Cardiac septum (tissue), 1 donor: ENCODE results near the gene OXSM. TPM values are rescaled to one million over a fixed set of nuclear protein-coding genes. Genes with fewer than 3 reads are reported as not detected.

Source experiments
- DNase-seq: peaks from one replicate; pipeline ENCODE4 v3.0.0-alpha.2; 2020; ENCODE audit warnings: low spot score
- intact Hi-C: fragments of 100-400 bp; cut with DNase I; formaldehyde crosslinking; loops from one replicate; pipeline ENCODE4 v1.14.0; 2022
- total RNA-seq: library from RNA; stranded (reverse); fragmentation: NEBNext Ultra II Directional; extraction: Animal tissue kit (Norgen Biotek cat#: 25700); gene quantifications from one replicate; pipeline ENCODE4 v1.2.1, GENCODE V29; 2021
- donor health status: DM: no; HTN: no; CAD: no.

The OXSM gene
- total RNA-seq, 1 donor from 2014 or later: 11.0 TPM

DNA sequence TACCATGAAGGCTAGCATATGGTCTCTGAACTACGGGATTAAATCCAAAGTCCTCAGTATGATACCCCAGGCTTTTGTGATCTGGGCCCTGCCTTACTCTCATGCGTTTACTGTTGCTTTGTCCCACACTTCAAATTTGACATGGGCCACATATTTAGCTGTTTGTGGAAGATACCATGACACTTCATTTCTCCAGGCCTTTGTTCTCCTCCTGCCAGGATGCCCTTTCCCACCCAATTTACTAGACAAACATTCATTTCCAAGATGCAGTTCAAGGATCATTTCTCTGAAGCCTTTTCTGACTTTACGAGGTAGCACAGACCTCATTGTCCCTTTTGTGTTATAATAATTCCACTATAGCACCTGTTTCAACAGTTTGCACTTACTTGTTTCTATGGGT lies 2.2 kb upstream of the OXSM start:
- intact Hi-C loops: loop anchor here (5.0 to 10.0 kb wide), 2 partner anchors 325 to 333 kb away; no protein-coding TSS in a partner anchor
- no peak for DNase-seq

DNA sequence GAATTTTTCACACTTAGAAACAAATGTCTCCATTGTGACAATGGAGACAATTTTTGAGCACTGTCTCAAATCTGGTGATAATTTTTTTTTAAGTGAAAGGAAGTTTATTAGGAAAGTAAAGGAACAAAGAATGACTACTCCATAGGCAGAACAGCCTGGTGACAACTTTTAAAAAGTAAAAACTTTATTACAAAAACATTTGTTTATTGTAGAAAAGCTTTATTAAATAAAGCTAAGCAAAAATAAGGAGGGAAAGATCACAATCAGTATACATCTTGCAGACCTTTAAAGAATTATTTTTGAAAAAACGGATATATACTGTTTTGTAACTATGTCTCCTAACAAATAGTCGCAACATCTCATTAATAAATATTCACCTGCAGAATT lies 688 bp upstream of the OXSM start:
- no peak for DNase-seq
- intact Hi-C loops: loop anchor here (5.0 to 10.0 kb wide), 2 partner anchors 323 to 334 kb away; no protein-coding TSS in a partner anchor

DNA sequence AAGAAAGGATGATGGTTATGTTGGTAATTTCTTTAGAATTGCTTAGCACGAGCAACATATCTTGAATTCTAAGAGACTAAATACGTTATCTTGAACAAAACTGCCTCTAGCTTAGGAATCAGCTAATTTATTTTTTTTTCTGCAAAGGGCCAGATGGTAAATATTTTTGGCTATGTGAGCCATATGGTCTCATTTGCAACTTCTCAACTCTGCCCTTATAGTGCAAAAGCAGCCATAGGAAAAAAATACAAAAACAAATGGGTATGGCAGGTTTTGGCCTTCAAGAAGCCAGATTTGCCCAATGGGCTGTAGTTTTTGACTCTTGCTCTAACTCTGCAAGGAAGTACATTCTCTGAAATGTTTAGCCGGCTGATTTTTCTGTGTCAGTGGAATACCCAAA lies 11.9 kb downstream of the OXSM start:
- intact Hi-C loops: no loop called here

DNA sequence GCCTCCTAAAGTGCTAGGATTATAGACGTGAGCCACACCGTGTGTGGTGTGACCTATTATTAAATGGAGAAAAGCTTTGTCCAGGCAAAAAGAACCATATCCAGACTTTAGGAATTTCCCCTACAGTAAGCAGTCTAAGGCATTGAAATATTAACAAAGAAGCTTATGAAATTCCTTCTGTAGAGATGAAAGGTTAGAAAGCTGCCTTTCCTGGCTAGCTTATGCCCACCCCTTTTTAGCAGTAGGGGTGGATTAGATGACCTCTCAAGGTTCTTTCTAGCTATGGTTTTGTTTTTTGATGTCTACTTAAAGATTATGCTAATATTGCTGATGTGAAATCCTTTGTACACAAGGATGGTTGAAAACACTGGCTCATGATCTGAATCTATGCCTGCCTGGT lies 13.9 kb downstream of the OXSM start:
- intact Hi-C loops: no loop called here
- DNase-seq: no peak

More for the DNA sequence above, 11.9 kb downstream of the OXSM start:
- DNase-seq: no peak

DNA sequence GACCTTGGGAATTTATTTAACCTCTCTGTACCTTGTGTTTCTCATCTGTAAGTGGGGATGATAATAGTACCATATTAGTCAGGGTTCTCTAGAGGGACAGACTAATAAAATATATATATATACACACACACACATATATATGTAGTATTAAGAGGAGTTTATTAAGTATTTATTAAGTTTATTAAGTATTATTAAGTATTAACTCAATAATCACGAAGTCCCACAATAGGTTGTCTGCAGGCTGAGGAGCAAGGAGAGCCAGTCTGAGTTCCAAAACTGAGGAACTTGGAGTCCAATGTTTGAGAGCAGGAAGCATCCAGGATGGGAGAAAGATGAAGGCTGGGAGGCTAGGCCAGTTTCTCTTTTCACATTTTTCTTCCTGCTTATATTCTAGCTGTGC lies 14.8 kb downstream of the OXSM start:
- DNase-seq: no peak
- intact Hi-C loops: no loop called here

DNA sequence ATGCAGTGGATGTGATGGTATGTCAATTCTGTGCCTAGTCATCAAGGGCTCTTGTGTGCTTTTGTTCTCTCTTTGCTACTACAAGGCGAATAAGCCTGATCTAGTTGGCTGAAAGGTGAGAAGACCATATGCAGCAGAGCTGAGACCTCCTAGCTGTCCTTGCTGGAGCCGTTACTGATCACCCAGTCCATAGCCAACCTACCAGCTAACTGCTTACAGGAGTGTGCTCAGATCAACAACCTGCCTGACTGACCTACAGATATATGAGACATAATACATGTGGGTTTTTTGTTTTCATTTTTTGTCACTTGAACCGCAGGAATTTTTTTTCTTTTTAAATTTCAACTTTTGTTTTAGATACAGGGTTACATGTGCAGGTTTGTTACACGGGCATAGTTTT lies 22.8 kb downstream of the OXSM start:
- no peak for DNase-seq
- intact Hi-C loops: no loop called here

DNA sequence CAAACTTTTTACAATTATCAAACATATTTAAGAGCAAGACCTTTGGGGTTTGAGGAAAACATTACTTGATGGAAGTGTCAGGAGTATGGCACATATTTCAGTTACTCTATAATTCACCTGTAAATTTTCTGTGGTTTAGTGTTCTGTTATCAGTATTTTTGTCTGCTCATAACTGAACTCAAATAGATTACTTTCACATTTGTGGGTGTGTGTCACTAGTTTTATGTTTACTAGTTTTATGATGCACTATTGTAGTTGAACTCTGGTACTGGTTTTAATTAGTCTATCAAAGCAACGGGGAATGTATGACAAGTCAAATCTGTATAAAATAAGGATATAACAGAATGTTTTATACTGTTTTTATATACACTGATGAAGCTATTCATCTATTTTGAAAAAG lies 27.2 kb downstream of the OXSM start:
- intact Hi-C loops: no loop called here
- no peak for DNase-seq

DNA sequence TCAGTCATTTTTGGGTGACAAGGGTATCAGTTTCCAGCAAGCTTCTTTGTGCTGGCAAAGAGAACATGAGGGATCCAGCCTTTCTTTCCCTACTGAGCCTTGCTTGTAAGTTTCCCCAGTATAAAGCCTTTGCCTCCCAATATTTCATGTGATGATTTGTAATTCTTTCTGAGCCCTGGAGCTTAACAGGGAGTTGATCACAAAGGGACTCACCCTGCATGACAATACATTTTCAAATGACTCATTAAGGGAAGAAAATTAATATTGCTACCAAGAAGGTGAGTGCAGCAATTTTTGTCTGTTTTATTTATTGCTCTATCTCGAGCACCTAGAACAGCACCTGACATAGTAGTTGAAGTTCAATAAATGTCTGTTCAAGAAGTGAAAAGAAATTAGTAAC lies 27.7 kb downstream of the OXSM start:
- no peak for DNase-seq
- intact Hi-C loops: no loop called here

DNA sequence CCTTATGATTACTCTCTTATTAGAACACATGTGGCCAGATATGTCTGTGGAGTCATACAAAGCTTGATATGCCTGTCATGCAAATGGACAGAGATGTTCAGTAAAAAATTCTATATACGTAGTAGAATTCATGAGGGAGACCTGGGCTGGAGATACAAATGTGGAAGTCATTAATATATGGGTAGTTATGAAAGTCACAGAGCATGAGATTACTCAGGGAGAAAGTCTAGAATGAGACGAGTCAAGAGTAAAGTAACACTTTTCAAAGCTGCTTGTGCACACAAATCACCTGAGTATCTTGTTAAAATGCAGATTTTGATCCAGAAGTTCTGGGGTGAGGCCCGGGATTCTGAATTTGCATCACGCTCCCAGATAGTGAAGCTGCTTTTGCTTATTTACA lies 28.4 kb downstream of the OXSM start:
- no peak for DNase-seq
- intact Hi-C loops: no loop called here

- no peak for DNase-seq
- intact Hi-C loops: no loop called here
Observed at GRCh38 chr3:25820366-25820765, 30.5 kb downstream of the OXSM start.

DNA sequence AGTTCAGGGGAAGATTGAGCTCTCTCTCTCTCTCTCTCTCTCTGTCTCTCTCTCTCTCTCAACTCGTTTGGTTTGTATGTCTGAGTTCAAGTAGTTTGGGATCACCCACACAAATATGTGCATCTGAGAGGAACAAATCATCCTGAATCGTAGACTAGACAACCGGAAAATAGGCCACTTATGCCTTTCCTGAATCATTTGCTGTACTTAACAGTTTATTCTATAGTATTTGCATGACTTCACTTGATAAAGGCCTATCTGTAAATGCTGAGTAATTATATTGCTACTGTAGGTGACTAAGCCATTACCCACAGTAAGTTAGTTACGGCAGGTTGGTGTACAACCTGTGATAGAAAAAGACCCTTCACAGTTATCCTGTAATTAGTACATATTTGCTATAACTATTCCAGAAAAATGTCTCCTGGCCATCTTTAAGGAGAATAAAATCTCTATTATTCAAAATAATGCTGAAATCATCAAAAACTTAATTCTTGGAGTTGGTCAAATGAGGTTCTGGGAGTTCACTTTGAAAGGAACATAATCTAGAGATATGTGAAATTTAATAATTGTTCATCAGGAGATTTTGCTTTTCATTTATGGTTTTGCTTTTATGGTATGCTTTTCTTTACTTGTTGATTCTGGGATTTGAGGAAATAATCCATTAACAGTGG lies 31.1 kb downstream of the OXSM start:
- intact Hi-C loops: no loop called here
- no peak for DNase-seq

DNA sequence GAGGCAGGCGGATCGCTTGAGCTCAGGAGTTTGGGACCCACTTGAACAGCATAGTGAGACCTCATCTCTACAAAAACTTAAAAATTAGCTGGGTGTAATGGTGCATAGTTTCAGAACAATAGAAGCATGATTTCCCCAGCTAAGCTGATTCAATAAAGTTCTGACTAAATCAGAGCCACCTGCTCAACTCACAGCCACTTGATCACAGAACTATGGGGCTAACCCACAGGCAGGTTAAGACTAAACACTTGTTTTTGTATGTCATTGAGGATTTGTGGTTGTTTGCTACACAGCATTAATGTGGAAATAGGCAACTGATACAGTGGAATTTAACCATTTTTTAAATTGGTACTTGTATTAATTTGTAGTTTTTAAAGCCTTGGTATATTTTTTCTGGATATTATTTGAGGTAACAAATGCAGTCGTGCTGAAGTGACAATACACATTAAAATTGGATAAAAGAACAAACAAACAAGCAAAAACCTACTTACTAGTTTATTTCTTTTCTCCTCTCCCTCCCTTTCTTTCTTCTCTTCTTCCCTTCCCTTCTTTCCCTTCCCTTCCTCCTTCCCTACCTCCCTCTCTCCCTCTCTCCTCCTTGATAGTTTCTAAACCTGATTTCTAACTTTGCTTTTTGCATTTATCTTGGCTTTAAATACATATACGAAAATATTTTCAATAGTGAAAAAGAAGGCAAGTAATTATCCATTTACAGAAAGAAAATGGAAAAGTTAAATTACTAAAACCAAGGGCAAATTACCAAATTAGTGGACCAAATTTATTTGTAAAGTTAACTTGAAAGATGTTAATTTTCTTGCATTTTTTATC lies 32.1 kb downstream of the OXSM start:
- intact Hi-C loops: no loop called here
- DNase-seq: no peak

DNA sequence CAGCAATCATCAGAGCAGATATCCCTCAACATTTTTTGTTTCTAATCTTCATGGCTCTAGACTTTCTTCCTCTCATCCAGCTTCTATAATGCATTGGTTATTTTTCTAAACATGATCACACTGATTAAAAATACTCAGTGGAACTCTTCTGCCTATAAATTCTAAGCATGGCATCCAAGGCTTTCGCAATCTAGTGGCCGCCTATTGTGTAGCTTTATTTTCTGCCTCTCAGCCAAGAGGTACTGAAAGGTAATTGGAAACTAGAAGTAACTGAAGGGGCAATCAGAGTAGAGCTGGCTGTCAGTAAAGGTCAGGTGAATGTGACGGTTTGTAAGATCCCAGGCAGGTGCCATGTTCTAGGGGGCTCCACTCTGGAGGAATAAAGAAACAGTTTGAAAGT lies 33.4 kb downstream of the OXSM start:
- DNase-seq: no peak
- intact Hi-C loops: no loop called here

- DNase-seq: no peak
- intact Hi-C loops: no loop called here
Observed at GRCh38 chr3:25826510-25826909, 36.6 kb downstream of the OXSM start.

GRCh38 chr3:25830373-25831280 lies 40.7 kb downstream of the OXSM start:
- intact Hi-C loops: no loop called here
- no peak for DNase-seq

GRCh38 chr3:25831578-25831977 lies 41.7 kb downstream of the OXSM start:
- intact Hi-C loops: no loop called here
- no peak for DNase-seq

DNA sequence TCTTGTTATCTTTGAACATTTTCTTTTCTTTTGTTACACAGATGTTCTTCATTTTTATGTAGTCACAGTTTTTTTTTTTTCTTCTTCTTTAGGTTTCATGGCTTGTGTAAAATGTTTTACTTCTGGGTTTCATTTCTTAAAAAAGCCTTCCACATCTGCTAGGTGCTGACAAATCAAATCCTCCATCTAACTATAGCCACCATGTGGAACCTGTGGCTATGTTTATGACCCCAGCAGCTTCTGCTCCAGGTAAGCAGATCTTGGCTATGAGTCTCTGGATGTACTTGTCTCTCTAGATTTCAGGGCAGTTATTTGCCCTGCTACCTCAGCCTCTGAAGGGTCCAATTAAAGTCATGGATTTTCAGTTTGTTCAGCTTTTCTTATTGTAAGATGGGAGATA lies 44.5 kb downstream of the OXSM start:
- DNase-seq: no peak
- intact Hi-C loops: no loop called here

- DNase-seq: no peak
- intact Hi-C loops: no loop called here
Observed at GRCh38 chr3:25836579-25836978, 46.7 kb downstream of the OXSM start.

GRCh38 chr3:25837038-25837437 lies 47.1 kb downstream of the OXSM start:
- intact Hi-C loops: no loop called here
- DNase-seq: no peak

DNA sequence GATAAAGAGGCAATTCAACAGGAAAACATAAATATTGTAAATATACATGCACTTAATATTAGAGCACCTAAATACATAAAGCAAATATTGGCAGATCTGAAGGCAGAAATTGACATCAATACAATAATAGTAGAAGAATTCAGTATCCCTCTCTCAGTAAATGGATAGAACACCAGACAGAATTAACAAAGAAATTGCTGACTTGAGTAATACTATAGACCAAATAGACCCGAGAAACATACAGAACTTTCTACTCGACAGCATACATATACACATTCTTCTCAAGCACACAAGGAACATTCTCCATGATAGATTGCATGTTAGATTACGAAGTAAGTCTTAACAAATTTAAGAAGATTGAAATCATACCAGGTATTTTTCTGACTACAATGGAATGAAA lies 50.2 kb downstream of the OXSM start:
- DNase-seq: no peak
- intact Hi-C loops: loop anchor here (5.0 kb wide), 1 partner anchor 872 kb away; no protein-coding TSS in a partner anchor
